H1 (cell line): ENCODE measurements around the gene THBS1. TPM values are rescaled to one million over a fixed set of nuclear protein-coding genes. Genes with fewer than 3 reads are reported as not detected.

Experiments
- CTCF ChIA-PET: fragments of 300-600 bp; sonication (Branson Sonifier 250); formaldehyde crosslinking; loops from one replicate; lab custom pipeline; 2021; ENCODE audit not compliant: partially characterized antibody; lab: Charles Lee
- POLR2A ChIA-PET: fragments of 300-600 bp; sonication (Branson Sonifier 250); formaldehyde crosslinking; loops from one replicate; lab custom pipeline; 2021; ENCODE audit warnings: inconsistent platforms; ENCODE audit not compliant: partially characterized antibody; lab: Charles Lee
- DNase-seq, 2 experiments: peaks; one replicate each; pipeline versions ENCODE4 v3.0.0 to v3.0.0-alpha.2; 2010 to 2022; ENCODE audit warnings: low spot score in 2 of 2, low read depth in 1 of 2, mixed read lengths in 1 of 2
- FAIRE-seq: peaks from 2 replicates; lab custom pipeline; 2011; peaks lifted over from hg19 to GRCh38; lab: Jason Lieb, UNC
- H2AFZ ChIP-seq: 2 replicates; pipeline ENCODE4 v1.8.1; 2012; ENCODE audit warnings: low read length, inconsistent platforms
- H2AK5ac ChIP-seq: 2 replicates; pipeline ENCODE4 v1.6.1; 2013; ENCODE audit warnings: low read depth, low read length
- H2BK120ac ChIP-seq: replicated peaks from 2 replicates; pipeline ENCODE3; 2013; ENCODE audit warnings: low read depth, low read length, inconsistent platforms
- H2BK12ac ChIP-seq: 2 replicates; pipeline ENCODE4 v1.6.1; 2013; ENCODE audit warnings: low read depth, low read length
- H2BK15ac ChIP-seq: 2 replicates; pipeline ENCODE4 v1.6.1; 2013; ENCODE audit warnings: low read length
- H2BK20ac ChIP-seq: 2 replicates; pipeline ENCODE4 v1.6.1; 2013; ENCODE audit warnings: low read length
- H2BK5ac ChIP-seq: 2 replicates; pipeline ENCODE4 v1.6.1; 2013; ENCODE audit warnings: low read depth, low read length
- H3K14ac ChIP-seq: 2 replicates; pipeline ENCODE4 v1.6.1; 2013; ENCODE audit warnings: inconsistent platforms; ENCODE audit not compliant: insufficient read length
- H3K18ac ChIP-seq: 2 replicates; pipeline ENCODE4 v1.6.1; 2013; ENCODE audit warnings: low read length; ENCODE audit errors: extremely low read depth
- H3K23ac ChIP-seq: 2 replicates; pipeline ENCODE4 v1.6.1; 2013; ENCODE audit warnings: inconsistent platforms; ENCODE audit not compliant: insufficient read length
- H3K23me2 ChIP-seq: 2 replicates; pipeline ENCODE4 v1.6.1; 2013; ENCODE audit warnings: low read depth, low read length
- H3K27ac ChIP-seq: 2 replicates; pipeline ENCODE4 v1.6.1; 2011; ENCODE audit warnings: low read depth, low read length, inconsistent platforms
- H3K27me3 ChIP-seq, 4 experiments: replicated peaks in 1 of 4; 1 replicate in 1 of 4; 2 replicates in 3 of 4; pipeline versions ENCODE4 v1.6.1 to v1.8.1; 2011 to 2013; ENCODE audit warnings: low read length in 3 of 4, mild to moderate bottlenecking in 3 of 4, inconsistent platforms in 2 of 4, mixed read lengths in 2 of 4, moderate library complexity in 1 of 4; ENCODE audit not compliant: control insufficient read depth in 3 of 4, insufficient read depth in 3 of 4; ENCODE audit errors: extremely low read depth in 1 of 4
- H3K36me3 ChIP-seq, 4 experiments: 2 replicates each; pipeline versions ENCODE4 v1.6.1 to v1.8.1; 2011 to 2013; ENCODE audit warnings: mild to moderate bottlenecking in 4 of 4, low read length in 3 of 4, moderate library complexity in 2 of 4, control low read depth in 1 of 4, inconsistent platforms in 1 of 4; ENCODE audit not compliant: insufficient read depth in 4 of 4, control insufficient read depth in 2 of 4
- H3K4ac ChIP-seq: replicated peaks from 2 replicates; pipeline ENCODE3; 2013; ENCODE audit warnings: low read length, low read depth, mixed read lengths, inconsistent platforms; ENCODE audit not compliant: insufficient read length
- H3K4me1 ChIP-seq, 4 experiments: replicated peaks in 1 of 4; 1 replicate in 1 of 4; 2 replicates in 3 of 4; pipeline versions ENCODE4 v1.6.1 to v1.8.1; 2011 to 2013; ENCODE audit warnings: low read length in 3 of 4, inconsistent platforms in 2 of 4, mixed read lengths in 1 of 4; ENCODE audit not compliant: insufficient read depth in 4 of 4, control insufficient read depth in 3 of 4
- H3K4me2 ChIP-seq, 2 experiments: 2 replicates each; pipeline versions ENCODE4 v1.6.1 to v1.8.1; 2011 to 2013; ENCODE audit warnings: low read depth in 2 of 2, low read length in 2 of 2, control low read depth in 1 of 2, inconsistent platforms in 1 of 2, mild to moderate bottlenecking in 1 of 2; ENCODE audit not compliant: insufficient read depth in 1 of 2
- H3K4me3 ChIP-seq, 4 experiments: fragments of 200-600, 300-600 bp in 1 of 4; sonication (generic), shearing (Covaris generic), sonication (Bioruptor Twin) in 1 of 4; 2 replicates each; pipeline versions ENCODE4 v1.5.1 to v1.8.1; 2011 to 2016; ENCODE audit warnings: low read length in 4 of 4, low read depth in 3 of 4, control low read depth in 2 of 4, inconsistent platforms in 2 of 4, mild to moderate bottlenecking in 2 of 4, mixed read lengths in 1 of 4, moderate library complexity in 1 of 4; ENCODE audit not compliant: insufficient read depth in 2 of 4; ENCODE audit errors: extremely low read depth in 1 of 4
- H3K56ac ChIP-seq: replicated peaks from 2 replicates; pipeline ENCODE3; 2013; ENCODE audit warnings: low read depth, mild to moderate bottlenecking, mixed read lengths, low read length, inconsistent platforms; ENCODE audit not compliant: insufficient read length
- H3K79me1 ChIP-seq: 2 replicates; pipeline ENCODE4 v1.6.1; 2013; ENCODE audit warnings: low read depth, low read length, control low read depth
- H3K79me2 ChIP-seq, 2 experiments: 2 replicates each; pipeline versions ENCODE4 v1.6.1 to v1.8.1; 2012 to 2013; ENCODE audit warnings: low read length in 2 of 2, mild to moderate bottlenecking in 2 of 2, inconsistent platforms in 1 of 2; ENCODE audit not compliant: insufficient read depth in 2 of 2, control insufficient read depth in 1 of 2
- H3K9ac ChIP-seq, 4 experiments: replicated peaks in 1 of 4; 1 replicate in 1 of 4; 2 replicates in 3 of 4; pipeline versions ENCODE4 v1.6.1 to v1.8.1; 2011 to 2013; ENCODE audit warnings: low read depth in 3 of 4, low read length in 3 of 4, control low read depth in 2 of 4, mild to moderate bottlenecking in 2 of 4, moderate library complexity in 2 of 4, inconsistent platforms in 1 of 4; ENCODE audit errors: extremely low read depth in 1 of 4
- H3K9me3 ChIP-seq, 2 experiments: 2 replicates each; pipeline versions ENCODE4 v1.6.1 to v1.8.1; 2012 to 2013; ENCODE audit warnings: mild to moderate bottlenecking in 2 of 2, moderate library complexity in 2 of 2, control low read depth in 1 of 2, inconsistent platforms in 1 of 2, low read depth in 1 of 2, low read length in 1 of 2, mixed read lengths in 1 of 2; ENCODE audit not compliant: insufficient read depth in 2 of 2
- H4K20me1 ChIP-seq, 2 experiments: replicated peaks in 1 of 2; 2 replicates each; pipeline versions ENCODE3 to v1.8.1; 2011 to 2013; ENCODE audit warnings: inconsistent platforms in 2 of 2, low read length in 2 of 2, mild to moderate bottlenecking in 1 of 2; ENCODE audit not compliant: insufficient read depth in 2 of 2, control insufficient read depth in 1 of 2
- H4K5ac ChIP-seq: 2 replicates; pipeline ENCODE4 v1.6.1; 2013; ENCODE audit warnings: low read length, low read depth, mixed read lengths, inconsistent platforms; ENCODE audit not compliant: insufficient read length
- H4K8ac ChIP-seq: 2 replicates; pipeline ENCODE4 v1.8.0; 2013; ENCODE audit warnings: mild to moderate bottlenecking, moderate library complexity, low read length, inconsistent platforms; ENCODE audit not compliant: insufficient read depth; ENCODE audit errors: extremely low read depth
- H4K91ac ChIP-seq: replicated peaks from 2 replicates; pipeline ENCODE3; 2013; ENCODE audit warnings: low read length, mixed read lengths, inconsistent platforms; ENCODE audit not compliant: insufficient read length
- CREB1 ChIP-seq: IDR thresholded peaks from 2 replicates; pipeline ENCODE4 v1.6.1; 2012; ENCODE audit warnings: inconsistent platforms
- FOSL1 ChIP-seq: IDR thresholded peaks from 2 replicates; pipeline ENCODE4 v1.6.1; 2011; ENCODE audit warnings: mild to moderate bottlenecking, low read depth, low read length, moderate library complexity; ENCODE audit not compliant: insufficient read depth
- HDAC6 ChIP-seq: IDR thresholded peaks from one replicate; pipeline ENCODE4 v1.7.1; 2012; ENCODE audit warnings: low read depth, mild to moderate bottlenecking, inconsistent platforms, low read length, moderate library complexity
- MAFK ChIP-seq: IDR thresholded peaks from 2 replicates; pipeline ENCODE4 v1.6.1; 2012; ENCODE audit warnings: low read depth, mild to moderate bottlenecking, improper control_type of control experiment, low read length
- WGBS, 2 experiments: shearing (Covaris generic) in 1 of 2; methylation state at CpG; one replicate each; pipeline versions ENCODE4 v1.1.6 to v1.1.7; 2013 to 2015; ENCODE audit warnings: low lambda C conversion rate in 2 of 2, mixed read lengths in 2 of 2, inconsistent platforms in 1 of 2, low coverage in 1 of 2, missing lambda C conversion rate in 1 of 2; ENCODE audit not compliant: insufficient replicate concordance in 2 of 2, insufficient coverage in 1 of 2, insufficient read length in 1 of 2; ENCODE audit errors: extremely low coverage in 1 of 2, missing lambda C conversion rate in 1 of 2; 5-methylcytosine and 5-hydroxymethylcytosine counted together
- polyA plus RNA-seq, 7 experiments: library from polyadenylated mRNA; depleted of rRNA in 3 of 7; stranded (reverse) in 5 of 7; unstranded in 2 of 7; fragments of >200 nt in 5 of 7; fragments of 200-250 nt in 2 of 7; gene quantifications; 1 replicate in 5 of 7; 2 replicates in 1 of 7; 4 replicates in 1 of 7; pipeline versions ENCODE4 v1.2.1 to v1.2.3, GENCODE V29; 2011 to 2013; ENCODE audit warnings: missing spikeins in 2 of 7, mixed read lengths in 2 of 7
- total RNA-seq: library from RNA; stranded (reverse); fragmentation: NEBNext Ultra II Directional; extraction: Animal tissue kit (Norgen Biotek cat#: 25700); gene quantifications from 2 replicates; pipeline ENCODE4 v1.2.1, GENCODE V29; 2021

THBS1 gene
- total and polyA plus RNA-seq, 2 of the 8 experiments (the other 6 are each of a cell fraction or from before 2014, with no cell fraction given): 10.3 to 63.3 TPM

DNA sequence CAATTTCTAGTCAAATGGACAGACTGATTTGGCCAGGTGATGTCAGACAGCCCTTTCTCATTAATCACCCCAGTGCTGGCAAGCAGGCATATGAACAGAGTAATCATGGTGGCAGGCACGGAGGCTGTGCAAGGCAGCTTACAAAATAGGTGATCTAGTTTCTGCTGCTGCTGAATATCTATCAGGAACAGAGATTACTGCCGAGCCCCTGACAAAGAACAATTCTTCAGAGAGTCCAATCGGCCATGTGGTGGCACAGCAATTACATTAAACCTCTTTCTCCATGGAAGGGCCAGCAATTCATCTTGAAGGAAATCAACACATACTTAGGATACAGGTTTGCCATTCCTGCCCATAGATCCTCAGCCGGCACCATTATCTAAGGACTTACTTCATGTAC is 32.3 kb upstream of the THBS1 start:
- Histone ChIP-seq H3K27ac (no peak overlapping the region), H3K79me2 (no peaks in the 10 kb centered on the region), H3K4me3 (no peak overlapping the region), H3K36me3 (no peaks in the 10 kb centered on the region), H3K18ac (no peak overlapping the region), H3K27me3 (peaks cover 0 to 1% (median 0%) of the 10 kb centered on the region in 4 experiments; a peak in 1 of 7 replicates), H2AK5ac (no peak overlapping the region), H3K23me2 (no peaks in the 10 kb centered on the region), H2BK5ac (no peak overlapping the region), H4K8ac (no peak overlapping the region), H2BK12ac (no peak overlapping the region), H2BK15ac (no peak overlapping the region), H3K4me2 (no peak overlapping the region), H2BK120ac (no peak overlapping the region), H3K14ac (no peak overlapping the region), H4K5ac (no peak overlapping the region), H3K23ac (no peak overlapping the region), H4K20me1 (no peaks in the 10 kb centered on the region), H3K79me1 (no peaks in the 10 kb centered on the region), H3K56ac (no peak overlapping the region), H3K4me1 (no peaks in the 10 kb centered on the region), H2AFZ (no peak overlapping the region), H3K9me3 (no peaks in the 10 kb centered on the region; a peak in 1 of 4 replicates), H3K9ac (no peak overlapping the region), H4K91ac (no peak overlapping the region), H3K4ac (no peak overlapping the region), H2BK20ac (no peak overlapping the region)
- 88% methylated on average over 4 of the region's 4 CpGs; no CpG with 5 or more reads in 1 of the 2 experiments for WGBS, 2 experiments
- FAIRE-seq (no peak), DNase-seq (no peak)
- ChIA-PET CTCF (interaction anchor here (0.9 to 1.4 kb wide), 3 partner anchors 9 to 1106 kb away, joined by 3 to 4 read pairs (median 4); no protein-coding TSS in a partner anchor), POLR2A (interaction anchor here (1.7 kb wide), 1 partner anchor 32 kb away, joined by 4 read pairs; the partner anchor contains the start of gene THBS1)
- TF ChIP-seq MAFK (no peak), CREB1 (no peak), FOSL1 (no peak), HDAC6 (no peak)
